Activated naive CD4-positive, alpha-beta T cell treated with anti-CD3 and anti-CD28 coated beads, Interleukin-2, amount 50 U/mL, for 24 hours (primary cell): ENCODE measurements around the gene MTRF1.
"Not testable (repeated sequence)": the region's sequence is repeated elsewhere in the genome, so short reads cannot be mapped to it uniquely, and the experiment has no call there.

ENCODE experiments used
- H3K27ac Mint-ChIP-seq: one replicate; pipeline ENCODE4 v1.8.0; 2021; ENCODE audit warnings: mild to moderate bottlenecking, mixed read lengths
- H3K27me3 Mint-ChIP-seq: one replicate; pipeline ENCODE4 v1.8.0; 2021; ENCODE audit warnings: mixed read lengths
- H3K36me3 Mint-ChIP-seq: one replicate; pipeline ENCODE4 v1.8.0; 2021; ENCODE audit warnings: mixed read lengths
- H3K4me1 Mint-ChIP-seq: one replicate; pipeline ENCODE4 v1.8.0; 2021; ENCODE audit warnings: mixed read lengths
- H3K4me3 Mint-ChIP-seq: one replicate; pipeline ENCODE4 v1.8.0; 2021; ENCODE audit warnings: mild to moderate bottlenecking, mixed read lengths
- H3K9me3 Mint-ChIP-seq: one replicate; pipeline ENCODE4 v1.8.0; 2021; ENCODE audit warnings: mixed read lengths

MTRF1 gene

DNA sequence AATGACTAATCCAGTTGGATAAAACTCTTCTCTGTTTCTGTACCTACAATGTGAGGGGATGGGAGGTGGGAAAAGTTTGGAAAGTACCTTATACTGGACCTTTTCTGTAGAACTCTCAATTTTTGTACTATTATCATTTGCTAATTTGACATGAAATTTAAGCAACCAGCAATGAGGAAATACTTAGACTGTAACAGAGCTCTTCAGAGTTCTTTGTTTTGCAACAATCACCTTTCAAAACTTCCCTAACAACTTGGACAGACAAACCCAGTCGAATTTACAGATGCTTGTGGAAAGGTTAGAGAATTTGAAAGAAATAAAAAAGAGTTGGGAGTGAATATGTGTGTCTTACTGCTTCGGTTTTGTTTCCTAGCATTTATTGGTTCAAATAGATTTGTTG, 85.8 kb downstream of the MTRF1 start:
- Mint-ChIP-seq H3K4me1 (peaks cover 13% of the 10 kb centered on the region), H3K36me3 (peaks cover 15% of the 10 kb centered on the region), H3K27ac (no peak overlapping the region), H3K4me3 (no peak overlapping the region), H3K27me3 (no peaks in the 10 kb centered on the region), H3K9me3 (peaks cover 5% of the 10 kb centered on the region)

GRCh38 chr13:41175576-41175975, 87.8 kb downstream of the MTRF1 start:
- Mint-ChIP-seq H3K4me1 (peaks cover 13% of the 10 kb centered on the region), H3K36me3 (peaks cover 15% of the 10 kb centered on the region)
- H3K27me3 Mint-ChIP-seq, H3K27ac Mint-ChIP-seq, H3K4me3 Mint-ChIP-seq, H3K9me3 Mint-ChIP-seq: not testable (repeated sequence)
